LNCAP (cell line): Measurements from ENCODE around the gene ST6GALNAC3.

Experiments
- CTCF ChIP-seq: fragments of 450-650 bp; IDR thresholded peaks from 2 replicates; pipeline ENCODE4 v1.5.1; 2017; ENCODE audit warnings: mild to moderate bottlenecking

ST6GALNAC3 gene

GRCh38 chr1:76510672-76511557 is 436.4 kb downstream of the ST6GALNAC3 start:
- TF ChIP-seq CTCF = no peak

- TF ChIP-seq CTCF = no peak
These were observed 437.1 kb downstream of the ST6GALNAC3 start for GRCh38 chr1:76511558-76512179.

- no peak for TF ChIP-seq CTCF
These were observed 456.4 kb downstream of the ST6GALNAC3 start for GRCh38 chr1:76530953-76531352.

DNA sequence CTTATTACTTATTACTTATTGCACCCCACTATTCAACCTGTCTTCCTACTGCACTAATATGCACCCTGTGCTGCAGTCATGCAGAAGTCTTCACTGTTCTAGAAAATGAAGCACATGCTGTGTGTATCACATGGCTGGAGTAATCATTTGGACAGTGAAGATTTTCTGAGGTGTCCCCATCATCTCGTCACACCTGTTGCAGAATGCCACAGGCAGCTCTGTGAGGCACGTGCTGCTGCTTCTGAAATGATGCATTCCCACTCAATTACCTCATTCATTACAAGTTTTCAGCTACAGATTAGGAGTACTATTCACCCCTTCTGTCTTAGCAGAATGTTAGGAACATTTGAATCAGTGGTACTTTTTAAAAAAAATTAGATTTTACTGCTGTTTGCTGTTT is 467.1 kb downstream of the ST6GALNAC3 start:
- TF ChIP-seq CTCF = no peak

DNA sequence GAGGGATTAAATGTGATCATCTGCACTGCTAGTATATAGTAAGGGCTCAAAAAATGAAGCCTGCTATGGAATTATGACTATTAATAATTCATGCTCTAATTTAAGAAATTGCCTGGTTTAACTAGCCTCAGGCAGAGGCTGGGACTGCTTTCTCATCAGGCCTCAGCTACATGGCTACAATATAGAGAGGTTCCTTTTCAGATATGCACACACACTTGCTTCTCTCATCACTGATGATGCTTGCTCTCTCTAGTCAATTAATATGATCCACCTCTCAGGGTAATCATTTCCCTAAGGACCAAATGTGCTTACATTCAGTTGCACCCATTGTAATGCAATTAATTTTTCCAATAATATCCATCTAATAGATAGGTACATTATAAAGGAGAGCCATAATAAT is 467.8 kb downstream of the ST6GALNAC3 start:
- TF ChIP-seq CTCF = no peak

- no peak for TF ChIP-seq CTCF
These were observed 468.9 kb downstream of the ST6GALNAC3 start for GRCh38 chr1:76543495-76543894.

- no peak for TF ChIP-seq CTCF
These were observed 471.9 kb downstream of the ST6GALNAC3 start for GRCh38 chr1:76546354-76546933.
